Fibroblast of the aortic adventitia (primary cell): ENCODE results near the gene ARHGAP26. TPM values are rescaled to one million over a fixed set of nuclear protein-coding genes. Genes with fewer than 3 reads are reported as not detected.

ENCODE experiments used
- DNase-seq: peaks from one replicate; pipeline ENCODE4 v3.0.0-alpha.2; 2010; ENCODE audit warnings: low read depth
- H3K4me3 ChIP-seq: 2 replicates; pipeline ENCODE4 v1.5.1; 2011; ENCODE audit warnings: low read depth, mild to moderate bottlenecking, control low read depth, low read length, moderate library complexity
- total RNA-seq: library from RNA; depleted of rRNA; stranded (reverse); fragments of >200 nt; gene quantifications from 2 replicates; pipeline ENCODE4 v1.2.3, GENCODE V29; 2012; ENCODE audit warnings: low replicate concordance
- TF ChIP-seq, protein P1 (sequence below): IDR thresholded peaks from 2 replicates; pipeline ENCODE4 v1.5.1; 2011; ENCODE audit warnings: mild to moderate bottlenecking, low read length, control low read depth, inconsistent platforms; ENCODE audit not compliant: insufficient read depth

The ARHGAP26 gene
- total RNA-seq, 1 donor, result 9.0 TPM

GRCh38 chr5:142845954-142846398, 75.8 kb downstream of the ARHGAP26 start:
- TF ChIP-seq, protein P1, sequence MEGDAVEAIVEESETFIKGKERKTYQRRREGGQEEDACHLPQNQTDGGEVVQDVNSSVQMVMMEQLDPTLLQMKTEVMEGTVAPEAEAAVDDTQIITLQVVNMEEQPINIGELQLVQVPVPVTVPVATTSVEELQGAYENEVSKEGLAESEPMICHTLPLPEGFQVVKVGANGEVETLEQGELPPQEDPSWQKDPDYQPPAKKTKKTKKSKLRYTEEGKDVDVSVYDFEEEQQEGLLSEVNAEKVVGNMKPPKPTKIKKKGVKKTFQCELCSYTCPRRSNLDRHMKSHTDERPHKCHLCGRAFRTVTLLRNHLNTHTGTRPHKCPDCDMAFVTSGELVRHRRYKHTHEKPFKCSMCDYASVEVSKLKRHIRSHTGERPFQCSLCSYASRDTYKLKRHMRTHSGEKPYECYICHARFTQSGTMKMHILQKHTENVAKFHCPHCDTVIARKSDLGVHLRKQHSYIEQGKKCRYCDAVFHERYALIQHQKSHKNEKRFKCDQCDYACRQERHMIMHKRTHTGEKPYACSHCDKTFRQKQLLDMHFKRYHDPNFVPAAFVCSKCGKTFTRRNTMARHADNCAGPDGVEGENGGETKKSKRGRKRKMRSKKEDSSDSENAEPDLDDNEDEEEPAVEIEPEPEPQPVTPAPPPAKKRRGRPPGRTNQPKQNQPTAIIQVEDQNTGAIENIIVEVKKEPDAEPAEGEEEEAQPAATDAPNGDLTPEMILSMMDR, result no peak
- DNase-seq, result no peak

DNA sequence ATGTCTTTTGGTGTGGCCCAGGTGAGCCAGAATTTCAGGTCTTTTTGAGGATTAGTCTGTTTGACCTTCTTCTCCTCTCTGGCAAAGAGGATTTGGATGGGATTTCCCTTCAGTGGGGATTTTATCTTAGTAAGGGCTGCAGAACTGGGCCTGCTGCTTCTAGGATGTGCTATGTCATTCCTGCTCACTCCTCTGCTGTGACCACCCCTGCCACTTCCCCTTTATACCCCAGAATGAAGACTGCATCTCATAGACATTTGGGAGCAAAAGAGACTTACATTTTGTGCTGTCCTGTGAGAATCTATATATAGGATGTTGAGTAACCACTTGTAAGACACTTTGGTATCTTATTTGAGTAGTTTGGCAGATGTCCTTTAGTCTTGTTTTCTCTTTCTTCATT, 76.2 kb downstream of the ARHGAP26 start:
- no peak for DNase-seq

More at GRCh38 chr5:142845954-142846398, 75.8 kb downstream of the ARHGAP26 start:
- no peak overlapping the region for H3K4me3 ChIP-seq

GRCh38 chr5:142847898-142848790, 78.0 kb downstream of the ARHGAP26 start:
- no peak overlapping the region for H3K4me3 ChIP-seq
- TF ChIP-seq, protein P1, result no peak
- no peak for DNase-seq

More for the DNA sequence above, 76.2 kb downstream of the ARHGAP26 start:
- TF ChIP-seq, protein P1, result no peak
- no peak overlapping the region for H3K4me3 ChIP-seq

GRCh38 chr5:142849466-142849865, 79.3 kb downstream of the ARHGAP26 start:
- TF ChIP-seq, protein P1, result no peak
- no peak overlapping the region for H3K4me3 ChIP-seq
- no peak for DNase-seq

GRCh38 chr5:142849880-142850279, 79.7 kb downstream of the ARHGAP26 start:
- no peak overlapping the region for H3K4me3 ChIP-seq
- TF ChIP-seq, protein P1, result no peak
- DNase-seq, result no peak

GRCh38 chr5:142851731-142852130, 81.6 kb downstream of the ARHGAP26 start:
- no peak for DNase-seq
- no peak overlapping the region for H3K4me3 ChIP-seq
- TF ChIP-seq, protein P1, result no peak
